NT2/D1 (cell line): Measurements from ENCODE around the gene LRRC9.

Experiments
- SUZ12 ChIP-seq: IDR thresholded peaks from 2 replicates; pipeline ENCODE4 v1.6.1; 2011; ENCODE audit not compliant: insufficient read length, insufficient read depth; ENCODE audit errors: extremely low read depth
- YY1 ChIP-seq: IDR thresholded peaks from 2 replicates; pipeline ENCODE4 v1.6.1; 2011; ENCODE audit not compliant: insufficient read length, insufficient read depth

DNA sequence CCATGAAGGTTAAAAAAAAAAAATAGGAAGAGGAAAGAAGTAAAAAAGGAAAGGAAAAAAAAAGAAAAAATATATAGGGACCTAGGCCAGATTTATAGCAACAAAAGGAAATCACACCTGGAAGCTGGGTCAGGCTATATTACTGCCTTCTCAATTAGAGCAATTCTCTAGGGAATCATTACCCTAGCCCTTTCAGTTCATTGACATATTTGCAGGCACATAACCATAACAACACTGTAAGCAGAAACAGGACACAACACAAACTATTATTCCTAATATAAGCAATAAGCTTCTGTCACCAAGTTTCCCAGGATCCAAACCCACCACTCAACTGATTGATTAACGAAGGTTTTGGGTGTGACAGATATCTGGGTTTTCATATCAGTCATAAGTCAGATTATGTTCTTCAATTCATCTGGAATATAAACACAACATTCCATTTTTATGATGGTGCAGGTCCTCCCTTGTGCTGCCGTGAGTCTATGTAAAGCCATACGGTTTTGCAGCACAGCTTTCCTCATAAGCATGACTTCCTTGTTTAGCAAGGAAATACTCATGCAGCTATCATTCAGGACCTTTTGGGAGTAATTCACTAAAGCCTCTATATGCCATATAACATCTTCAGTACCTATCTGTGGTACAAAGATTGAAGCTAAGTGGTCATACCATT is 176.0 kb downstream of the LRRC9 start:
- TF ChIP-seq YY1 (no peak), SUZ12 (no peak)
